CD4-positive, alpha-beta T cell treated with Interleukin-6 for 4 hours (primary cell): ENCODE data around the gene ARHGEF1.
A peak's percentile ranks its signal among the peaks of the same experiment; 100 is the strongest.

Source experiments
- DNase-seq: peaks from one replicate; pipeline ENCODE4 v3.0.0-alpha.2; 2020; ENCODE audit warnings: mixed read lengths

The ARHGEF1 gene

DNA sequence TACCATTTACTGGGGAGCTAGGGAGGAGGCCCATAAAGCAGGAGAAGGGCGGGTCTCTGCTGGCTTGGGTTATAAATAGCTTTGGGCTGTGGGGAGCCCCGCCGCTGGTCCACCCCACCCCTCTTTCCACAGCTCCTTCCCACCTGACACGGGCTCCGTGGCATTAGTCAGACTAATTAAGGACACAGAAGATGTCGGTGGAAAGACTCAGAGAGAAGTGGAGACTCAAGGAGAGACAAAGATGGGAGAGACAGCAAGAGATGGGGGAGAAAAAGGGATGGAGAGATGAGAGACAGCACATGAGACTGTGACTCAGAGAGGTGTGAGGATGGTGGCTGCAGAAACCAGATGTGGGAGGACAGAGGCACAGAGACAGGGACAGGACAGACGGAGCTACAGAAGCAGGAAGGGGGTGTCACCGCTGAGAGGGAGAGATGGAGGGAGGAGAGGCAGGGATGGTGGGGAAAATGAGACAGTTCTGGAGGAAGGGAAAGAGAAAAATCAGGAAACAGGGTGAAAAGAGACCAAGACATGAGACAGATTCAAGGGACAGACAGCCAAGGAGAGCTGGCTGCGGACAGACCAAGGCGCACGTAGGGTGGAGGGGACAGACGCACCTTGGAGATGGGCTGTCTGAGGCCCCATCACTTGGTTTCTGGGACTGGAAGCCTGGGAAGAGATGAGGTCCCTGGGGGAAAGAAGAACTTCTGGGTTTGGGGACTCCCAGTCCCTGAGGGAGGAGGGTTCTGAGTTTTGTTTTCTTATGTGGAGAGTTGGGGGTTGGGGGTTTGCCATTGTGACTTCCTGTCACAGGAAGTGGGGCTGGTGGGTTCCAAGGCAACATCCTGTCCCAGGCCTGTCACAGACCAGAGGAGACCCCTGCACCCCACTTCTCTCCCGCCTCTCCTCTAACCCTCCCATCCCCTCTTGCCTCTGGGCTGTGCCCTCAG, 4.1 kb downstream of the ARHGEF1 start:
- peak; percentile 83 for DNase-seq

DNA sequence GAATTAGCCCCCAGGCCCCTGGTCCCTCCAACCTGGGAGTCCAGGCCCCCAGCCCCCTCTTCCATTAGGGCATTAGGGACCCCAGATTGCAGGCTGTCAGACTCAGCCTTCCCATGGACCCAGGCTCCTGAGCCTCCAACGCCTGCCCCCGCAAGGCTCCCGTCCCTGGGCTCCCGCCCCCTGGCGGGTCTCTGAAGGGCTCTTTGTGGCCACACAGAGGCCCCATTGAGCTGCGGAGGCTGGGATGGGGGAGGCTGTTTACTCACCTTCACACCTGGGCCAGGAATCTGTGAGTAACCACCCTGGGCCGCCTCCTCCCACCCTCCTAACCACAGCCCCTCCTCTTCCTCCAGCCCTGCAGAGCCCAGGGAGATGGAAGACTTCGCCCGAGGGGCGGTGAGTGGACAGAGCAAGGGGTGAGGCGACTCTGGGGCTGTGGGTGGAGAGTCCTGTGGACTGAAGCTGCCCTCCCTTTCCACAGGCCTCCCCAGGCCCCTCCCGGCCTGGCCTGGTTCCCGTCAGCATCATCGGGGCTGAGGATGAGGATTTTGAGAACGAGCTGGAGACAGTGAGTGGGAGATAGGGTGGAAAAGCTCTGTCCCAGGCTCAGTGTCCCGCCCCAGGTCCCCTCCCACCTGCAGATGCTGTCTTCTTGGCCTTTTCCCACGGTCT, 4.9 kb downstream of the ARHGEF1 start:
- peak; percentile 94 for DNase-seq

DNA sequence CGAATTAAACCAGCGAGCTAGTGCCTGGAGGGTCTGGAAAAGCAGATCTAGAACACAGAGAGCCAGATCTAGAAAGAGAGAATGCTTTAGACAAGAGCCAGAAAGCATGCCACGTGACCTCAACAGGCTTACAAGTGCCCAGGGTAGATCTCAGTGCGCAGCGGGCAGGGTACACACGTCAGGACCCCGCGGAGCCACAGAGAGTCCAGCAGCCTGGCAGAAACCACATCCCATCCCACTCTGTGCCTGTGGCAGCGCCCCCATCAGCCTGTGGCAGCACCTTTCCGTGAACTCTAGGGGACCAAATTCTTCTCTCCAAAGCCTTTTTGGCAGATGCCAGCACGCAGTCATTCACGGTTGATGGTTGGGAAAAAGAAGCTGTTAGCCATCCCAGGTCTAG, 5.9 kb downstream of the ARHGEF1 start:
- peak; percentile 53 for DNase-seq

DNA sequence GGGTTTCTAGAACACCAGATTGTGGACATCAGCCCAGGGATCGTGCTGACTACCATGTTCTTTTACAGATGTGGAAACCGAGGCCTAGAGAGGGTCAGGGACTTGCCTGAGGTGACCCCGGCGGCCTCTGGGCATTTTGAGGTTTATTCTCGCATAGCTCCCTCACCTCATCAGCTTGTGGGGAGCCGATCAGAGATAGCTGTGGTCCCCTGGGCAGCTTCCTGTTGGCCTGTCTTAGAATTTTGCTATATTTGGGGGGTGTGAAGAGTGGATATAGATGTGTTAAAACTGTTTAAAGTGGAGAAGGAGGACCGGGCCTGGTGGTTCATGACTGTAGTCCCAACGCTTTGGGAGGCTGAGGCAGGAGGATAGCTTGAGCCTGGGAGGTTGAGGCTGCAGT, 6.9 kb downstream of the ARHGEF1 start:
- DNase-seq: no peak

DNA sequence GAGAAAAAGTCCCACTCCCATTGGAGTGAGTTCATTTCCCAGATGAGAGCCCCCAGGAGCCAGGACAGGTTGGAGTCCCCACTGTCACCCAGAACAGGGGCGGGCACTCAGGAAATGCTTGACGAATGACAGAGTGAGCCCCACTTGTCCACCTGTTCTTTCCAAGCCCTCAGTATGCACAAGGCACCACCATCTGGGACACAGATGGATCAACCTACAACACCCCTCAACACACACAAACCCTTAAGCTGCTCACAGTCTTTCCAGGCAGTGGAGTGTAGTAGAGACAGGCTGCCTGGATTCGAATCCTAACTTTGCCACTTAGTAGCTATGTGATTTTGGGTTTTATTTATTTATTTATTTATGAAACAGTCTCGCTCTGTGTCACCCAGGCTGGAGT, 8.0 kb downstream of the ARHGEF1 start:
- no peak for DNase-seq

DNA sequence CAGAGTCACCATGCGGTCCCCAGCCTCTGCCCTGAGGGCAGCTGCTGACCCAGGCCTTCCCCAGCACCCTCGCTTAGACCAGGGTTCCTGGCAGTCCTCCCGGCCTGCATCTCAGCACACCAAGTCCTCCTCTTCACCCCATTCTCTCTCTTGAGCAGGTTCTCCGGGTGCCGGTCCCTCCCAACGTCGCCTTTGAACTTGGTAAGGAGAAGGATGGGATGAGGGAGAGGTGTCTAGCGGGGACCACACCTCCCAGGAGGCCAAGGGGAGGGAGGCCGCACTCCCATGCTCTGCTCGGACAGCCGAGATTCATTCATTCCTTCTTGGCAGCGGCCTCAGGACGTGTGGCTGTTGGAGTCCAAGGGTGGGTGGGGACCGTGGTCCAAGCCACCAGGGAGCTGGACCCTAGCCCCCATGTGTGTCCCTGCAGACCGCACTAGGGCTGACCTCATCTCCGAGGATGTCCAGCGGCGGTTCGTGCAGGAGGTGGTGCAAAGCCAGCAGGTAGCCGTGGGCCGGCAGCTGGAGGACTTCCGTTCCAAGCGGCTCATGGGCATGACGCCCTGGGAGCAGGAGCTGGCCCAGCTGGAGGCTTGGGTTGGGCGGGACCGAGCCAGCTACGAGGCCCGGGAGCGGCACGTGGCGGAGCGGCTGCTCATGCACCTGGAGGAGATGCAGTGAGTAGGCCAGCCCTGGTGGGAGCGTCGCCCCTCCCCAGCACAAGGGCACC, 9.4 kb downstream of the ARHGEF1 start:
- DNase-seq: no peak

DNA sequence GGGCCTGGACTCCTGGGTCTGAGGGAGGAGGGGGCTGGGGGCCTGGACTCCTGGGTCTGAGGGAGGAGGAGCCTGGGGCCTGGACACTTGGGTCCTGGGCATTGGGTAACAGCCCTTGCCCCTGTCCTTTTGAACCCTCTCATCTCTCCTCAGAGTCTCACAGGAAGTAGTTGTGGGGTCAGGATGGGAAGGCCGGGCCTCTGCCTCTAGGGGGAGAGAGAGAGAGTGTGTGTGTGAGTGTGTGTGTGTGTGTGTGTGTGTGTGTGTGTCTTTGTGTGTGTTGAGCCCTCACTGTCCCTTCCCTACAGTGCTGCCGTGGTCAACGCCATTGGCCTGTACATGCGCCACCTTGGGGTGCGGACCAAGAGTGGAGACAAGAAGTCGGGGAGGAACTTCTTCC, 10.9 kb downstream of the ARHGEF1 start:
- DNase-seq: peak; percentile 44

DNA sequence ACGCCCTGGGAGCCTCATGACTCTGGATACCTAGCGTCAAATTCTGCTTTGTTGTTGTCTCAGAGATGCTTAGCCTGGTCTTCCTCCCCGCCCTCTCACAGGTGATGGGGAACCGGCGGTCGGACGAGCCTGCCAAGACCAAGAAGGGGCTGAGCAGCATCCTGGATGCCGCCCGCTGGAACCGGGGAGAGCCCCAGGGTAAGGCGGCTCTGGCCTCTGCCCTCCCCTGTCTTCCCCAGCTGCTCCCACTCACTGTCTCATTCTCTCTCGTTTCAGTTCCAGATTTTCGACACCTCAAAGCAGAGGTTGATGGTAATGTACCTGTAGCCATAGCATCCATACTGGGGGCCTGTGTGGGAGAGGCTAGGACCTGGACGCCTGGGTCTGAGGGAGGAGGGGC, 11.4 kb downstream of the ARHGEF1 start:
- no peak for DNase-seq

DNA sequence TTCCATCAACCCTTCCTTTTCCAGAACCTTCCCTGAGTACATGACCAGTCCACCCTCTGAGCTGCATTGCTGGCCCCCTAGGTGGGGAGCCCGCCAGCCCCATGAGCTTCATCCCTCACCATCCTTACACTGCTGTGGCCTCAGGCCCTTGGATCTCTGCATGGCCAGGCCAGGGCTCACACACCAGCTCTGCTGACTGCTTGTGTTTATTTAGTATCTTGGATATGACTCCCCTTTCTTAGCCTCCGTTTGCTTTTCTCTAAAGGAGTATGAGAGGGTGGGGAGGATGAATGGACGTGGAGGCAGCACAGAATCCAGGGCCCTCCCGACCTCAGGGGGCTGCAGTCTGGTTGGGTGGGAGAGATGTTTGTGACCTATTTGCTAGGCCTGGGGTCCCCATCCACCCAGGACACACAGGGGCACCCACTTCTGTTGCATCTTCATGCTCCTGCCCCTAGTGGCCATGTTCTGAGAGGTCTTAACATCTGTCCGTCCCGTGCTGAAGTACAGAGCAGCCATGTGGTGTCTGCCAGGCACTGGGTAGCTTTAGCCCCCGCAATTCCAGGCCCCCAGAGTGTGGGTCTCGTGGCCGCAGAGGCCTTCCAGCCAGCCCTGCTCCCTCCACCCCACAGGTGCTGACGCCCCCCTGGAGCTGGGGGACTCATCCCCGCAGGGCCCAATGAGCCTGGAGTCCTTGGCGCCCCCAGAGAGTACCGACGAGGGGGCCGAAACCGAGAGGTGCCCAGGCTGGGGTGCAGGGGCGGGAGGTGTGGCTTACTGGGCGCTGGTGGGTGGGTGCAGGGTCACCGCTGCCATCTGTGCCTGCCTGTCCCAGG, 13.0 kb downstream of the ARHGEF1 start:
- no peak for DNase-seq

DNA sequence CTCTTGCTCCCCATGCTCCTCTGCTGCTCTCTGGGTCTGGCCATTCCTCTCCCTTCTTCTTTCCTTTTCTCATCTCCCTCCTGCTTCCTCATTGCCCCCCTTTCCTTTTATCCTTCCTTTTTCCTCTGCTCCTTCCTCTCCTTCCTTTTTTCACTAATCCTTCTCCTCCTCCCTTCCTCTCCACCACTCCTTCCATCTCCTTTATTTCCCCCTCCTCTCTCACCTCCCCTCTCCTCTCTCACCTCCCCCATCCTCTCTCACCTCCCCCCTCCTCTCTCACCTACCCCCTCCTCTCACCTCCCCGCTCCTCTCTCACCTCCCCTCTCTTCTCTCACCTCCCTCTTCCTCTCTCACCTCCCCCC, 13.6 kb downstream of the ARHGEF1 start:
- DNase-seq: no peak

DNA sequence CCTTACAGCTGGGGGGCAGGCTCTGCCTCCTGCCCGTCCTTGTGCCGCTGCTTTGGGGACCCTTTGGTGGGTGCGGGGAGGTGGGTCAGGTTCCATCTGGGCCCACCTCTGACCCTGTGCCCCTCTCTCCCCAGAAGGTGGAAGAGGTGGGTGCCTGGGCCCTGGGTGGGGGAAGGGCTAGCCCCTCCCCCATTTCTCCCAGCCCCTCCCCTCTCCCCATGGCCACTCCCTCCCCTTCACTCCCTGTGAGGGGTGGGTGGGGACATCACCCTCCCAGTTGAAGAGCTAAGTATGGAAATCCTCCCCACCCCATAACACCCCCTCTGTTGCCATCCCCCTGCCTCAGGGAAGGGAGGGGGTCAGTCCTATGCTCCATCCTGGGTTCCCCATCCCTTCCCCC, 14.2 kb downstream of the ARHGEF1 start:
- DNase-seq: no peak

DNA sequence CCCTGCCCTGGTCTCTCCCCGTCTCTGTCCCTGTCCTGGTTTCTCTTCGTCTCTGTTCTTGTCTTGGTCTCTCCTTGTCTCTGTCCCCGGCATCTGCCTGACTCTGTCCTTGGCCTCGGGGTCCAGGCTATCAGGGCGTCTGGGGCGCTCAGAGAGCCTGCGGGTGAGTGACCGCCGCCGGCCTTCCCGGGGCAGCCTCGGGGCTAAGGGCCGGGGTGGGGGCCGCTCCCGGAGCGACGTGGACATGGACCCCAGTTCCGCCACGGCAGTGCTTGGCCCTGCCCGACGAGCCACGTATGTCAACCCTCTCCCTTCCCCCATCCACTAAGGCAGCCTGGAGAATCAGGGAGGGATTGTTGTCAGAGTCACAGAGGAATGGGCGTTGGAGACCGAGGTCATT, 14.8 kb downstream of the ARHGEF1 start:
- DNase-seq: no peak

DNA sequence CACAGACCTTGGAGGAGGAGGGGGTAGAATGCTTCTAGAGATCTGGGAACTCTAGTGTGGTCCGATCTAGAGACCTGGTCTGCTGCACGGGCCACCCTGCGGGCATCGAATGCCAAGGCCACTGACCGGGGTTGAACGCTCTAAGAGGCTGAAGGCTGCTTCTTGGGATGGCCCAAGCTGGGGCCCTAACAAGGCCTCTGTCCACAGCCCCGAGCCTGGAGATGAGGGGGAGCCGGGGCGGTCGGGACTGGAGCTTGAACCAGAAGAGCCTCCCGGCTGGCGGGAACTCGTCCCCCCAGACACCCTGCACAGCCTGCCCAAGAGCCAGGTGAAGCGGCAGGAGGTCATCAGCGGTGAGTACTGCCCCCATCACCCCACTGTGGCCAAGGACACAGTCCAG, 15.3 kb downstream of the ARHGEF1 start:
- no peak for DNase-seq

DNA sequence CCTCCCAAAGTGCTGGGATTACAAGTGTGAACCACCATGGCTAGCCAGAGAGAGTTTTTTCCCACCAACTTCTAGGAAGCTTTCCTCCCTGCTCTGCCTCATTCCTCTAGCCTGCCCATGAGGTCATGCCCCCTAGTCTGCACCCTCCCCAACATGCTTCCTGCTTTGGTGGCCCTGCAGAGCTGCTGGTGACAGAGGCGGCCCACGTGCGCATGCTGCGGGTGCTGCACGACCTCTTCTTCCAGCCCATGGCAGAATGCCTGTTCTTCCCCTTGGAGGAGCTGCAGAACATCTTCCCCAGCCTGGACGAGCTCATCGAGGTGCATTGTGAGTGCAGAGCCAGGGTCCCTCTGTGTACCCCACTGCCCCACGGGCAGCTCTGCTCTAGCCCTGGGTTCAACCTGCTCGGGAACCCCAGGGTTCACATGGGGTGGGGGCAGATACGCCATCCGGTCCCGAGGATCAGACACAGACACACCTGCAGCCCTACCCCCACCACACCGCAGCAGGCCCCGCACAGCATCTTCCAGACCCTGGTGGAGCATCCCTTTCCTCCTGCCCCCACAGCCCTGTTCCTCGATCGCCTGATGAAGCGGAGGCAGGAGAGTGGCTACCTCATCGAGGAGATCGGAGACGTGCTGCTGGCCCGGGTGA, 18.9 kb downstream of the ARHGEF1 start:
- no peak for DNase-seq

DNA sequence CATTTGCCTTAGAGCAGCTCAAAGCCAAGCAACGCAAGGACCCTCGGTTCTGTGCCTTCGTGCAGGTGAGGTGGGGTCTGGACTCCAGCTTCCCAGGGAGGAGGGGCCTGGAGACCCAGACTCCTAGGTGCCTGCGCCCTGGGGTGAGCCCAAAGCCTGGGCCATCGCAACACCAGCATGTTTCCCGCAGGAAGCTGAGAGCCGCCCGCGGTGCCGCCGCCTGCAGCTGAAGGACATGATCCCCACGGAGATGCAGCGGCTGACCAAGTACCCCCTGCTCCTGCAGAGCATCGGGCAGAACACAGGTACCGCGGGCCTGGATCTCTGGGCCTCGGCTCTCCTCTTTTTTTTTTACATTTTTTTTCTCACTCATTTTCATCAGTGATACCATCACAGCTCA, 19.6 kb downstream of the ARHGEF1 start:
- DNase-seq: no peak

DNA sequence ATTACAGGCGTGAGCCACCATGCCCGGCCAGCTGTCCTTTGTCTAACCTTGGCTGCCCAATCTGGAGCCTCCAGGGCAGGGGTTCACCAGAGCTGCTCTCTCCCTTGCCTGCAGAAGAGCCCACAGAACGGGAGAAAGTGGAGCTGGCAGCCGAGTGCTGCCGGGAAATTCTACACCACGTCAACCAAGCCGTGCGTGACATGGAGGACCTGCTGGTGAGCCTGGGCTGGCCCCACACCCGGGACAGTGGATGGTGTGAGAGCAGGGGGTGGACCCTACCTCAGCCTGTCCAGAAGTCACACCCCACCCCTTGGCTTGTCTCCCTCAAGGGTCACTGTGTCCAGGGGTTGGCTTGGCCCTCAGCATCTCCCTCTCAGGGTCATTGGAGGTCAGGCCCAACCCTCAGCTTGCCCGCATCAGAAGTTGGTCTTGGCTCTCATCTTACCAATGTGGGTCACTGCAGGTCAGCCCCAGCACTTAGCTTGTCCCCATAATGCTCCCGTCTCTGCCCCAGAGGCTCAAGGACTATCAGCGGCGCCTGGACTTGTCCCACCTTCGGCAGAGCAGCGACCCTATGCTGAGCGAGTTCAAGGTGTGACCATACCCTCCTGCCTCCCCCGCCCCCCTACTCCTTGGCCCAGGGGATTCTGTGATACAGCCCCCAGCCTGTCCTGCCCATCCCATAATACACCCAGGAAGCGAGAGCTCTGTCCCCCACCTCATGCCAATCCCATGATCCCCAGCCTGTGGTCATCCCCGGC, 20.4 kb downstream of the ARHGEF1 start:
- no peak for DNase-seq

DNA sequence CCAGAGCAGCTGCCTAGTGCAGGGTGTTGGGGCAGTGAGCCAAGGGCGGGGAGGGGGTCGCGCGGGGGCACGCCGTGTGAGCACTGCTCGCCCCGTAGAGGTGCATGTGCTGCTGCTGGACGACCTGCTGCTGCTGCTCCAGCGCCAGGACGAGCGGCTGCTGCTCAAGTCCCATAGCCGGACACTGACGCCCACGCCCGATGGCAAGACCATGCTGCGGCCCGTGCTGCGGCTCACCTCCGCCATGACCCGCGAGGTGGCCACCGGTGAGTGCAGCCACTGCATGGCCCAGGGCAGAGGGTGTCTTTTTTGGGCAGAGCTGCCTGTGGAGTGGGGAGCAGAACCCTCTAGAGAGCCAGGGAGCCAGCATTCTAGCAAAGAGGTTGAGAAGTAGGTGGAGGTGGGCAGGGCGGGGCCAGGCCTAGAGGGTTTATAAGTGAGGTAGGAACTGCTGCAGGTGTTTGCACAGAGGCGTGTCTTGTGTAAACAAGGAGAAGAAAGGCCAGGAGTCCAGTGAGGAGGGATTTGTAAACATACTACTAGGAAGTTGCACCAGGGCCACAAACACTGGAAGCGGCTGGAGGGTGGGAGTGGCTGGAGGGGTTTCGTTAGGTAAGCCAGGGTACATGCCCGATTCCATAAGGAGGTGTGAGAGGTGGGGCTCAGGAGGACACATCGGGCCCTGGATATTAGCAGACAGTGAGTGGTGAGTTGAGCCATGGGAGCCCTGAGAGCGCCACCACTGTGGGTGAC, 21.3 kb downstream of the ARHGEF1 start:
- DNase-seq: no peak

DNA sequence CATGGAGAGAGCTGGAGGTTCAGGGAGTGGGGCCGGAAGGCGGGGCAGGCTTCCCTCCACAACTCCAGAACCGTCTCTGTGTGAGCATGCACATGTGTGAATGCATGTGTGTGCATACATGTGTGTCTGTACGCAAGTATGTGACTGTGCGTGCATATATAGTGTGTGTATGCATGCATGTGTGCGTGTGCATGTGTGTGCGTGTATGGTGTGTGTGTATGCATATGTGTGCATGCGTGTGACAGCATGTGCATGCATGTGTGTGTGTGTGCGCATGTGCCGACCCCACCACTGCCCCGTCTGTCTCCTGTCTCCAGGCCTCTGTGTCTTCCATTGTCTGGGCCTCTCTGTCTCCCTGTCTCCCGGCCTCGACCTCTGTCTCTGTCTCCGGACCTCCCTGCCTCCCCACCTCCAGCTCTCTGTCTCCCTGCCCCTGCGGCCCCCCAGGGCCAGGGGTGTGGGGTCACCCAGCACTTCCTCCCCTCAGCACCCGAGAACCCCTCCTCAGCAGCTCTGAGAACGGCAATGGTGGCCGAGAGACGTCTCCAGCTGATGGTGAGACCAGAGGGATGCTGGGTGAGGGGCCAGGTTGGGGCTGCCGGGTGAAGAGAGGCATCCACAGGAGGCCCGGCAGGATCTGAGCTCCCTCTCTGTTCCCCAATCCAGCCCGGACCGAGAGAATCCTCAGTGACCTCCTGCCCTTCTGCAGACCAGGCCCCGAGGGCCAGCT, 22.5 kb downstream of the ARHGEF1 start:
- DNase-seq: no peak

DNA sequence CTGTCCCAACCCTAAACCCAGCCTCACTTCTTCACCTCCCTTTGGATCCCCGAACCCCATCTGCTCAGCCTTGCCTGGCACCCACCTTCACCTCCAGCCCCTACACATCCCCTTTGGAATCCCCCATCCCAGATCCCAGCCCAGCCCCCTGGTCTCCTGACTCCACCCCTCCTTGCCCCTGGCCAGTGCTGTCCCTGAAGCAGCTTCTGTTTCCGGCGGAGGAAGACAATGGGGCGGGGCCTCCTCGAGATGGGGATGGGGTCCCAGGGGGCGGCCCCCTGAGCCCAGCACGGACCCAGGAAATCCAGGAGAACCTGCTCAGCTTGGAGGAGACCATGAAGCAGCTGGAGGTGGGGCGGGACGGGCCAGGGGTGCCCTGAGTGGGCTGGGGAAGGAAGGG, 23.3 kb downstream of the ARHGEF1 start:
- DNase-seq: no peak
